Neural cell (in vitro differentiated cells): ENCODE data around the gene OR9Q2. TPM values are rescaled to one million over a fixed set of nuclear protein-coding genes. Genes with fewer than 3 reads are reported as not detected.

ENCODE experiments used
- H2AFZ ChIP-seq: fragments of 200-600, 300-800 bp; sonication (generic), shearing (Covaris generic); 2 replicates; pipeline ENCODE4 v1.6.0; 2014; ENCODE audit warnings: low read depth, mild to moderate bottlenecking, antibody characterized with exemption, low read length, moderate library complexity
- H3F3A ChIP-seq: fragments of 200-600 bp; shearing (Covaris generic); 2 replicates; pipeline ENCODE4 v1.6.1; 2016; ENCODE audit warnings: mild to moderate bottlenecking, moderate library complexity, mixed read lengths, antibody characterized with exemption, low read length; ENCODE audit not compliant: insufficient read depth, poor library complexity, severe bottlenecking
- H3K27ac ChIP-seq: fragments of 200-600, 300-800 bp; sonication (generic), shearing (Covaris generic); 2 replicates; pipeline ENCODE4 v1.5.1; 2014; ENCODE audit warnings: mild to moderate bottlenecking, low read length, moderate library complexity
- H3K27me3 ChIP-seq: fragments of 300-800, 200-600 bp; sonication (generic), shearing (Covaris generic); 2 replicates; pipeline ENCODE4 v1.6.0; 2014; ENCODE audit warnings: mild to moderate bottlenecking, low read depth, low read length, moderate library complexity; ENCODE audit not compliant: insufficient read depth
- H3K36me3 ChIP-seq: fragments of 300-800, 200-600 bp; sonication (generic), shearing (Covaris generic); 2 replicates; pipeline ENCODE4 v1.5.1; 2014; ENCODE audit warnings: mild to moderate bottlenecking, antibody characterized with exemption, low read length, moderate library complexity; ENCODE audit not compliant: insufficient read depth
- H3K4me2 ChIP-seq: fragments of 300-800, 200-600 bp; sonication (generic), shearing (Covaris generic); 2 replicates; pipeline ENCODE4 v1.6.0; 2014; ENCODE audit warnings: mild to moderate bottlenecking, low read length
- H3K4me3 ChIP-seq: fragments of 300-800, 200-600 bp; sonication (generic), shearing (Covaris generic); 2 replicates; pipeline ENCODE4 v1.5.1; 2014; ENCODE audit warnings: mild to moderate bottlenecking, low read length, moderate library complexity
- H3K79me2 ChIP-seq: fragments of 200-600 bp; shearing (Covaris generic); replicated peaks from 2 replicates; pipeline ENCODE4 v1.6.0; 2014; ENCODE audit warnings: mild to moderate bottlenecking, low read length, moderate library complexity; ENCODE audit not compliant: insufficient read depth
- H3K9ac ChIP-seq: fragments of 300-800, 200-600 bp; sonication (generic), shearing (Covaris generic); 2 replicates; pipeline ENCODE4 v1.6.1; 2016; ENCODE audit warnings: mild to moderate bottlenecking, low read length, mixed read lengths
- H3K9me2 ChIP-seq: fragments of 200-600 bp; shearing (Covaris generic); 2 replicates; pipeline ENCODE4 v1.6.1; 2016; ENCODE audit warnings: mild to moderate bottlenecking, low read length, mixed read lengths; ENCODE audit not compliant: insufficient read depth
- H3K9me3 ChIP-seq: fragments of 200-600, 300-800 bp; sonication (generic), shearing (Covaris generic); 2 replicates; pipeline ENCODE4 v1.6.1; 2016; ENCODE audit warnings: mild to moderate bottlenecking, mixed run types, low read length, moderate library complexity, mixed read lengths
- H4K20me1 ChIP-seq: fragments of 200-600 bp; shearing (Covaris generic); 2 replicates; pipeline ENCODE4 v1.6.1; 2016; ENCODE audit warnings: mild to moderate bottlenecking, mixed run types; ENCODE audit not compliant: insufficient read depth
- EP300 ChIP-seq: fragments of 450-650 bp; conservative IDR thresholded peaks from 2 replicates; pipeline ENCODE4 v1.6.1; 2014; ENCODE audit warnings: antibody characterized with exemption, mild to moderate bottlenecking, moderate library complexity; ENCODE audit not compliant: poor library complexity, severe bottlenecking
- MXI1 ChIP-seq: fragments of 450-650 bp; conservative IDR thresholded peaks from 2 replicates; pipeline ENCODE4 v1.6.1; 2014; ENCODE audit warnings: antibody characterized with exemption, mild to moderate bottlenecking; ENCODE audit not compliant: poor library complexity, severe bottlenecking
- REST ChIP-seq: IDR thresholded peaks from 2 replicates; pipeline ENCODE4 v1.6.1; 2012; ENCODE audit warnings: borderline replicate concordance
- SMC3 ChIP-seq: fragments of 450-650 bp; conservative IDR thresholded peaks from 2 replicates; pipeline ENCODE4 v1.6.1; 2014; ENCODE audit warnings: antibody characterized with exemption, mild to moderate bottlenecking, moderate library complexity; ENCODE audit not compliant: poor library complexity
- TAF1 ChIP-seq: IDR thresholded peaks from 2 replicates; pipeline ENCODE4 v1.6.1; 2012; ENCODE audit warnings: low read depth
- polyA plus RNA-seq: library from polyadenylated mRNA; depleted of rRNA; stranded (reverse); fragments of >200 nt; gene quantifications from 2 replicates; pipeline ENCODE4 v1.2.3, GENCODE V29; 2014
- TF ChIP-seq, protein P1 (sequence below): fragments of 450-650 bp; IDR thresholded peaks from 2 replicates; pipeline ENCODE4 v1.5.1; 2014; ENCODE audit warnings: antibody characterized with exemption, mild to moderate bottlenecking, moderate library complexity; ENCODE audit not compliant: poor library complexity, severe bottlenecking

OR9Q2 gene
- polyA plus RNA-seq, 1 donor from 2014 or later, result not detected

GRCh38 chr11:58222721-58223120, 33.9 kb downstream of the OR9Q2 start:
- Histone ChIP-seq H3F3A (no peaks in the 10 kb centered on the region), H3K9me2 (no peaks in the 10 kb centered on the region), H3K79me2 (no peaks in the 10 kb centered on the region), H4K20me1 (no peaks in the 10 kb centered on the region), H2AFZ (no peak overlapping the region), H3K27me3 (no peaks in the 10 kb centered on the region), H3K27ac (no peak overlapping the region), H3K4me3 (no peak overlapping the region), H3K36me3 (no peaks in the 10 kb centered on the region), H3K4me2 (no peak overlapping the region), H3K9me3 (no peaks in the 10 kb centered on the region), H3K9ac (no peak overlapping the region)
- TF ChIP-seq REST (no peak), SMC3 (no peak), TAF1 (no peak)
- TF ChIP-seq, protein P1, sequence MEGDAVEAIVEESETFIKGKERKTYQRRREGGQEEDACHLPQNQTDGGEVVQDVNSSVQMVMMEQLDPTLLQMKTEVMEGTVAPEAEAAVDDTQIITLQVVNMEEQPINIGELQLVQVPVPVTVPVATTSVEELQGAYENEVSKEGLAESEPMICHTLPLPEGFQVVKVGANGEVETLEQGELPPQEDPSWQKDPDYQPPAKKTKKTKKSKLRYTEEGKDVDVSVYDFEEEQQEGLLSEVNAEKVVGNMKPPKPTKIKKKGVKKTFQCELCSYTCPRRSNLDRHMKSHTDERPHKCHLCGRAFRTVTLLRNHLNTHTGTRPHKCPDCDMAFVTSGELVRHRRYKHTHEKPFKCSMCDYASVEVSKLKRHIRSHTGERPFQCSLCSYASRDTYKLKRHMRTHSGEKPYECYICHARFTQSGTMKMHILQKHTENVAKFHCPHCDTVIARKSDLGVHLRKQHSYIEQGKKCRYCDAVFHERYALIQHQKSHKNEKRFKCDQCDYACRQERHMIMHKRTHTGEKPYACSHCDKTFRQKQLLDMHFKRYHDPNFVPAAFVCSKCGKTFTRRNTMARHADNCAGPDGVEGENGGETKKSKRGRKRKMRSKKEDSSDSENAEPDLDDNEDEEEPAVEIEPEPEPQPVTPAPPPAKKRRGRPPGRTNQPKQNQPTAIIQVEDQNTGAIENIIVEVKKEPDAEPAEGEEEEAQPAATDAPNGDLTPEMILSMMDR, result no peak

DNA sequence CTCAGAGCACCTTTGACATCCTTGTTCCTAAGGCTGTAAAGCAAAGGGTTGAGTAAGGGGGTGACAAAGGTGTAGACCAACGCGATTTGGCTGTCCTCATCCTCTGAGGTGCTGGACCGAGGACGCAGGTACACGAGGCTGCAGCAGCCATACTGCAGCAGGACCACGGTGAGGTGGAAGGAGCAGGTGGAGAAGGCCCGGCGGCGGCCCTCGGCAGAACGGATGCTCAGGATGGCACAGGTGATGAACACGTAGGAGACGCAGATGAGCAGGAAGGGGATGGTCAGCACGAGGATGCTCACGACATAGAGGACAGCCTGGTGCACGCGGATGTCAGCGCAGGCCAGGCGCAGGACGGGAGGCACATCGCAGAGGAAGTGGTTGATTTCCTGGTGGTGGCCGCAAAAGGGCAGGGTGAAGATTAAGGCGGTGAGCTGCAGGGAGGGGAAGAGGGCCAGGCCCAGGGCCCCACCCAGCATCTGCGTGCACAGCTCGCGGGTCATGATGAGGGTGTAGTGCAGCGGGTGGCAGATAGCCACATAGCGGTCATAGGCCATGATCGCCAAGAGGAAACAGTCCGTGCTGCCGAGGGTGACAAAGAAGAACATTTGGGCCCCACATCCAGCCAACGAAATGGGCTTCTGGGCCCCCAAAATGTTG, 39.2 kb downstream of the OR9Q2 start:
- Histone ChIP-seq H3F3A (no peaks in the 10 kb centered on the region), H3K79me2 (no peaks in the 10 kb centered on the region), H3K9ac (no peak overlapping the region), H3K4me3 (no peak overlapping the region), H3K36me3 (no peaks in the 10 kb centered on the region), H3K4me2 (no peak overlapping the region), H4K20me1 (no peaks in the 10 kb centered on the region), H3K27ac (no peak overlapping the region), H3K9me2 (no peaks in the 10 kb centered on the region), H3K9me3 (no peaks in the 10 kb centered on the region), H2AFZ (no peak overlapping the region), H3K27me3 (no peaks in the 10 kb centered on the region)
- TF ChIP-seq SMC3 (no peak), TAF1 (no peak), EP300 (no peak), MXI1 (no peak), REST (no peak)
- TF ChIP-seq, protein P1, result no peak
